LNCaP clone FGC (cell line): ENCODE data around the gene MKKS.

Source experiments
- DNase-seq: peaks from one replicate; pipeline ENCODE4 v3.0.0-alpha.2; 2011; ENCODE audit warnings: low read depth
- H3K4me3 ChIP-seq: 2 replicates; pipeline ENCODE4 v1.5.1; 2011; ENCODE audit warnings: mild to moderate bottlenecking, low read depth, low read length, control low read depth
- TF ChIP-seq, protein P1 (sequence below): IDR thresholded peaks from 2 replicates; pipeline ENCODE4 v1.5.1; 2012; ENCODE audit warnings: mild to moderate bottlenecking; ENCODE audit not compliant: control insufficient read depth, insufficient read depth; ENCODE audit errors: extremely low read depth

The MKKS gene

GRCh38 chr20:10474606-10475184 is 40.7 kb upstream of the MKKS start:
- TF ChIP-seq, protein P1, sequence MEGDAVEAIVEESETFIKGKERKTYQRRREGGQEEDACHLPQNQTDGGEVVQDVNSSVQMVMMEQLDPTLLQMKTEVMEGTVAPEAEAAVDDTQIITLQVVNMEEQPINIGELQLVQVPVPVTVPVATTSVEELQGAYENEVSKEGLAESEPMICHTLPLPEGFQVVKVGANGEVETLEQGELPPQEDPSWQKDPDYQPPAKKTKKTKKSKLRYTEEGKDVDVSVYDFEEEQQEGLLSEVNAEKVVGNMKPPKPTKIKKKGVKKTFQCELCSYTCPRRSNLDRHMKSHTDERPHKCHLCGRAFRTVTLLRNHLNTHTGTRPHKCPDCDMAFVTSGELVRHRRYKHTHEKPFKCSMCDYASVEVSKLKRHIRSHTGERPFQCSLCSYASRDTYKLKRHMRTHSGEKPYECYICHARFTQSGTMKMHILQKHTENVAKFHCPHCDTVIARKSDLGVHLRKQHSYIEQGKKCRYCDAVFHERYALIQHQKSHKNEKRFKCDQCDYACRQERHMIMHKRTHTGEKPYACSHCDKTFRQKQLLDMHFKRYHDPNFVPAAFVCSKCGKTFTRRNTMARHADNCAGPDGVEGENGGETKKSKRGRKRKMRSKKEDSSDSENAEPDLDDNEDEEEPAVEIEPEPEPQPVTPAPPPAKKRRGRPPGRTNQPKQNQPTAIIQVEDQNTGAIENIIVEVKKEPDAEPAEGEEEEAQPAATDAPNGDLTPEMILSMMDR = no peak

DNA sequence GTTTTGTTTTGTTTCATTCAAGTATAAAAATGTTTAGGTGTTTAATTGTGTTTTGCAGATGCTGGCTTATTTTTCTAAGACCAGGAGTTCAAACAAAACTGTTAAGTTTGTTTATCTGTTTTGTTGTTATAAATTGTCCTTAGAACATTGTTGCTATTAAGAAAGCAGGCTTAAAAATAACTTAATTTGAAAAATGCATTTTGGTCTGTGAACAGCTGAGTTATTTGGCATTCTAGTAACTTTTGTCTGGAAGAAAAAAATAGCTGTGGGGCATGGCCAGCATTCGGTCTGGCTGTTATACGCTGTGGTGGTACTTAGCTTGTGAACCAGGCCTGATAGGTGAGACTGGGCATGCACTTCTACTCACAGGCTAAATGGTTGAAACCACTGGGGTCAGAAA is 38.8 kb upstream of the MKKS start:
- H3K4me3 ChIP-seq = no peak overlapping the region
- TF ChIP-seq, protein P1 = no peak
- DNase-seq = no peak

More at GRCh38 chr20:10474606-10475184, 40.7 kb upstream of the MKKS start:
- DNase-seq = no peak
- no peak overlapping the region for H3K4me3 ChIP-seq

- TF ChIP-seq, protein P1 = no peak
- H3K4me3 ChIP-seq = no peak overlapping the region
- no peak for DNase-seq
These were observed 36.3 kb upstream of the MKKS start for GRCh38 chr20:10470276-10470675.

- DNase-seq = peak; percentile 99
- TF ChIP-seq, protein P1 = peak; percentile 79
- no peak overlapping the region for H3K4me3 ChIP-seq
These were observed 35.6 kb upstream of the MKKS start for GRCh38 chr20:10469599-10469998.

GRCh38 chr20:10469056-10469455 is 35.0 kb upstream of the MKKS start:
- TF ChIP-seq, protein P1 = no peak
- DNase-seq = no peak
- H3K4me3 ChIP-seq = no peak overlapping the region

GRCh38 chr20:10468340-10468845 is 34.4 kb upstream of the MKKS start:
- no peak for DNase-seq
- H3K4me3 ChIP-seq = no peak overlapping the region
- TF ChIP-seq, protein P1 = no peak
